ENCODE data around the gene NEDD1. TPM values are rescaled to one million over a fixed set of nuclear protein-coding genes. Genes with fewer than 3 reads are reported as not detected.
A peak's percentile ranks its signal among the peaks of the same experiment; 100 is the strongest.

The NEDD1 gene
- 10 to 100 TPM; 12.6 to 34.1 TPM for total RNA-seq
- 1 to 10 TPM; 4.9 to 8.0 TPM for polyA plus RNA-seq
- long read RNA-seq, donor 1, partial matches to known transcripts, result 0 of 1 reads
- long read RNA-seq, donor 1, other reads (novel, unspliced or antisense), result 0 of 1 reads
- long read RNA-seq, donor 2, result 0 reads
- long read RNA-seq, donor 3, full-length matches to known transcripts, result 2 of 2 reads
- long read RNA-seq, donor 3, partial matches to known transcripts, result 0 of 2 reads
- long read RNA-seq, donor 3, other reads (novel, unspliced or antisense), result 0 of 2 reads
- long read RNA-seq, donor 4, result 0 reads
- long read RNA-seq, donor 5, full-length matches to known transcripts, result 3 of 3 reads
- long read RNA-seq, donor 5, partial matches to known transcripts, result 0 of 3 reads
- long read RNA-seq, donor 5, other reads (novel, unspliced or antisense), result 0 of 3 reads

GRCh38 chr12:96906849-96907670, at the start of gene NEDD1:
NEDD1 (plus strand) TSS chr12:96907257; CDS start chr12:96909760, 2,503 bp downstream.
- no peaks in the 10 kb centered on the region for H3K9me3 ChIP-seq (ENCODE audit: control insufficient read depth in 4 of 4, insufficient read depth in 3 of 4, low read length in 3 of 4)
- peaks cover 1 to 23% (median 6%) of the 10 kb centered on the region in 5 donors for H3K4me1 ChIP-seq (ENCODE audit: control insufficient read depth in 5 of 5, insufficient read depth in 5 of 5, low read length in 5 of 5)
- no peak for TF ChIP-seq CTCF (IDR thresholded peaks at IDR 0.05; ENCODE audit: control extremely low read depth, extremely low read depth)
- H3K9ac ChIP-seq (ENCODE audit: insufficient read depth in 1 of 2, low read length in 2 of 2), result peak within 1 kb of the TSS; percentile 86 to 99
- H3K36me3 ChIP-seq (ENCODE audit: control insufficient read depth in 4 of 4, insufficient read depth in 4 of 4, low read length in 4 of 4), result no peaks in the 10 kb centered on the region
- H3K4me3 ChIP-seq, result peak within 1 kb of the TSS; percentile 80
- H3K27me3 ChIP-seq (ENCODE audit: control insufficient read depth in 3 of 3, insufficient read depth in 3 of 3, low read length in 2 of 3), result no peaks in the 10 kb centered on the region
- ATAC-seq (ENCODE audit: insufficient read depth, low FRiP score) (peak; percentile 97), DNase-seq (peak; percentile 90 to 91 (median 90))
- WGBS, 2 donors, result 0% methylated on average over 63 to 68 of the region's 68 CpGs
- H3K27ac ChIP-seq (ENCODE audit: low read depth in 1 of 2, low read length in 1 of 2), result peak within 1 kb of the TSS; percentile 82 to 92

- no peak for TF ChIP-seq CTCF (IDR thresholded peaks at IDR 0.05; ENCODE audit: control extremely low read depth, extremely low read depth)
- ATAC-seq (ENCODE audit: insufficient read depth, low FRiP score) (no peak), DNase-seq (no peak)
- 70 to 85% methylated on average over 1 of the region's 1 CpG for WGBS, 2 donors
- Histone ChIP-seq H3K9me3 (ENCODE audit: control insufficient read depth in 4 of 4, insufficient read depth in 3 of 4, low read length in 3 of 4) (no peaks in the 10 kb centered on the region), H3K27ac (ENCODE audit: low read depth in 1 of 2, low read length in 1 of 2) (no peak overlapping the region), H3K4me3 (no peak overlapping the region), H3K4me1 (ENCODE audit: control insufficient read depth in 5 of 5, insufficient read depth in 5 of 5, low read length in 5 of 5) (no peaks in the 10 kb centered on the region), H3K27me3 (ENCODE audit: control insufficient read depth in 3 of 3, insufficient read depth in 3 of 3, low read length in 2 of 3) (no peaks in the 10 kb centered on the region), H3K36me3 (ENCODE audit: control insufficient read depth in 4 of 4, insufficient read depth in 4 of 4, low read length in 4 of 4) (no peaks in the 10 kb centered on the region), H3K9ac (ENCODE audit: insufficient read depth in 1 of 2, low read length in 2 of 2) (no peak overlapping the region)
These were observed 48.9 kb upstream of the NEDD1 start for GRCh38 chr12:96858162-96858561.

GRCh38 chr12:96861656-96862055, 45.4 kb upstream of the NEDD1 start:
- H3K4me3 ChIP-seq, result no peak overlapping the region
- WGBS, 2 donors, result 80% methylated on average over 2 of the region's 2 CpGs
- no peaks in the 10 kb centered on the region for H3K4me1 ChIP-seq (ENCODE audit: control insufficient read depth in 5 of 5, insufficient read depth in 5 of 5, low read length in 5 of 5)
- H3K27me3 ChIP-seq (ENCODE audit: control insufficient read depth in 3 of 3, insufficient read depth in 3 of 3, low read length in 2 of 3), result no peaks in the 10 kb centered on the region
- ATAC-seq (ENCODE audit: insufficient read depth, low FRiP score) (no peak), DNase-seq (no peak)
- H3K9ac ChIP-seq (ENCODE audit: insufficient read depth in 1 of 2, low read length in 2 of 2), result no peak overlapping the region
- H3K27ac ChIP-seq (ENCODE audit: low read depth in 1 of 2, low read length in 1 of 2), result no peak overlapping the region
- H3K9me3 ChIP-seq (ENCODE audit: control insufficient read depth in 4 of 4, insufficient read depth in 3 of 4, low read length in 3 of 4), result no peaks in the 10 kb centered on the region
- H3K36me3 ChIP-seq (ENCODE audit: control insufficient read depth in 4 of 4, insufficient read depth in 4 of 4, low read length in 4 of 4), result no peaks in the 10 kb centered on the region
- TF ChIP-seq CTCF (IDR thresholded peaks at IDR 0.05; ENCODE audit: control extremely low read depth, extremely low read depth), result no peak

Measured in lung (tissue), 16 donors.